Mesothelial cell of epicardium (in vitro differentiated cells): ENCODE results near the gene HECTD4. TPM values are rescaled to one million over a fixed set of nuclear protein-coding genes. Genes with fewer than 3 reads are reported as not detected.

Source experiments
- DNase-seq, 2 experiments: peaks; one replicate each; pipeline ENCODE4 v3.0.0; 2021; ENCODE audit warnings: low spot score in 2 of 2; ENCODE audit not compliant: unreplicated experiment in 2 of 2
- H3K27ac Mint-ChIP-seq: 2 replicates; pipeline ENCODE4 v1.8.0; 2021; ENCODE audit warnings: mixed read lengths
- H3K27me3 Mint-ChIP-seq: 2 replicates; pipeline ENCODE4 v1.8.0; 2021; ENCODE audit warnings: low read depth, mixed read lengths
- H3K36me3 Mint-ChIP-seq: 2 replicates; pipeline ENCODE4 v1.8.0; 2021; ENCODE audit warnings: mixed read lengths
- H3K4me1 Mint-ChIP-seq: 2 replicates; pipeline ENCODE4 v1.8.0; 2021; ENCODE audit warnings: mixed read lengths
- H3K4me3 Mint-ChIP-seq: 2 replicates; pipeline ENCODE4 v1.8.0; 2021; ENCODE audit warnings: mild to moderate bottlenecking, moderate library complexity, mixed read lengths
- H3K9me3 Mint-ChIP-seq: 2 replicates; pipeline ENCODE4 v1.8.0; 2021; ENCODE audit warnings: mixed read lengths
- CTCF ChIP-seq: fragments of 200-600 bp; sonication (generic); IDR thresholded peaks from one replicate; pipeline ENCODE4 v1.5.0; 2021; ENCODE audit warnings: antibody characterized with exemption; ENCODE audit not compliant: unreplicated experiment
- total RNA-seq: library from RNA; stranded (reverse); gene quantifications from 3 replicates; pipeline ENCODE4 v1.2.1, GENCODE V29; 2021

HECTD4 gene
- total RNA-seq, 1 donor from 2014 or later: 89.8 TPM

GRCh38 chr12:112149596-112149995 is 232.6 kb downstream of the HECTD4 start:
- H3K36me3 Mint-ChIP-seq: peaks cover 61% of the 10 kb centered on the region
- DNase-seq: no peak
- TF ChIP-seq CTCF: no peak
- no peaks in the 10 kb centered on the region for H3K27me3 Mint-ChIP-seq
- H3K4me1 Mint-ChIP-seq: peaks cover 16% of the 10 kb centered on the region
- peak overlapping the region; percentile 85 for H3K27ac Mint-ChIP-seq
- peaks cover 6% of the 10 kb centered on the region for H3K9me3 Mint-ChIP-seq
- no peak overlapping the region for H3K4me3 Mint-ChIP-seq

- peaks cover 50% of the 10 kb centered on the region for H3K36me3 Mint-ChIP-seq
- TF ChIP-seq CTCF: no peak
- H3K27me3 Mint-ChIP-seq: no peaks in the 10 kb centered on the region
- H3K9me3 Mint-ChIP-seq: no peaks in the 10 kb centered on the region
- H3K4me1 Mint-ChIP-seq: peaks cover 16% of the 10 kb centered on the region
- H3K4me3 Mint-ChIP-seq: no peak overlapping the region
- DNase-seq: peak in 1 of 2 experiments; percentile 65
- peak overlapping the region; percentile 95 for H3K27ac Mint-ChIP-seq
Measured at GRCh38 chr12:112148031-112148513, 234.2 kb downstream of the HECTD4 start.

- no peak for DNase-seq
- Mint-ChIP-seq H3K27me3 (no peaks in the 10 kb centered on the region), H3K36me3 (peaks cover 39% of the 10 kb centered on the region), H3K9me3 (no peaks in the 10 kb centered on the region), H3K27ac (no peak overlapping the region), H3K4me3 (no peak overlapping the region), H3K4me1 (peaks cover 16% of the 10 kb centered on the region)
- TF ChIP-seq CTCF: no peak
Measured at GRCh38 chr12:112146123-112146522, 236.1 kb downstream of the HECTD4 start.

- H3K36me3 Mint-ChIP-seq: peaks cover 24% of the 10 kb centered on the region
- no peaks in the 10 kb centered on the region for H3K27me3 Mint-ChIP-seq
- no peak for TF ChIP-seq CTCF
- no peak overlapping the region for H3K27ac Mint-ChIP-seq
- no peaks in the 10 kb centered on the region for H3K9me3 Mint-ChIP-seq
- DNase-seq: no peak
- no peaks in the 10 kb centered on the region for H3K4me1 Mint-ChIP-seq
- no peak overlapping the region for H3K4me3 Mint-ChIP-seq
Measured at GRCh38 chr12:112140728-112141127, 241.5 kb downstream of the HECTD4 start.

- Mint-ChIP-seq H3K4me1 (no peaks in the 10 kb centered on the region), H3K36me3 (peaks cover 11% of the 10 kb centered on the region), H3K27me3 (no peaks in the 10 kb centered on the region), H3K4me3 (no peak overlapping the region), H3K27ac (no peak overlapping the region), H3K9me3 (no peaks in the 10 kb centered on the region)
- TF ChIP-seq CTCF: no peak
- no peak for DNase-seq
Measured at GRCh38 chr12:112134731-112135130, 247.5 kb downstream of the HECTD4 start.

- TF ChIP-seq CTCF: no peak
- H3K4me3 Mint-ChIP-seq: no peak overlapping the region
- no peaks in the 10 kb centered on the region for H3K4me1 Mint-ChIP-seq
- no peaks in the 10 kb centered on the region for H3K27me3 Mint-ChIP-seq
- no peak overlapping the region for H3K27ac Mint-ChIP-seq
- H3K36me3 Mint-ChIP-seq: peaks cover 9% of the 10 kb centered on the region
- DNase-seq: no peak
- H3K9me3 Mint-ChIP-seq: no peaks in the 10 kb centered on the region
Measured at GRCh38 chr12:112133418-112133817, 248.8 kb downstream of the HECTD4 start.
